Transverse colon (tissue), 4 donors: ENCODE data around the gene MYCBP2.

Source experiments
- EP300 ChIP-seq: sonication (generic); formaldehyde crosslinking; IDR thresholded peaks from one replicate; pipeline ENCODE4 v1.6.1; 2017; ENCODE audit warnings: antibody characterized with exemption, low read depth
- POLR2A ChIP-seq: fragments of 450-650 bp; IDR thresholded peaks from one replicate; pipeline ENCODE4 v1.6.1; 2016; ENCODE audit warnings: antibody characterized with exemption, mild to moderate bottlenecking, moderate library complexity
- POLR2AphosphoS5 ChIP-seq, 3 donors: sonication (generic); formaldehyde crosslinking; IDR thresholded peaks; one replicate each; pipeline ENCODE4 v1.6.1; 2016; ENCODE audit warnings: antibody characterized with exemption in 3 of 3
- TF ChIP-seq, protein P1 (sequence below), 5 experiments: fragments of 200-600 bp in 3 of 5; fragments of 450-650 bp in 2 of 5; sonication (generic) in 3 of 5; IDR thresholded peaks; 1 replicate in 2 of 5; 2 replicates in 3 of 5; pipeline ENCODE4 v1.5.1; 2016 to 2017; ENCODE audit warnings: antibody characterized with exemption in 5 of 5, inconsistent platforms in 3 of 5, mild to moderate bottlenecking in 2 of 5, moderate library complexity in 1 of 5

GRCh38 chr13:77290342-77290741 lies 36.6 kb downstream of the MYCBP2 start:
- TF ChIP-seq, protein P1, sequence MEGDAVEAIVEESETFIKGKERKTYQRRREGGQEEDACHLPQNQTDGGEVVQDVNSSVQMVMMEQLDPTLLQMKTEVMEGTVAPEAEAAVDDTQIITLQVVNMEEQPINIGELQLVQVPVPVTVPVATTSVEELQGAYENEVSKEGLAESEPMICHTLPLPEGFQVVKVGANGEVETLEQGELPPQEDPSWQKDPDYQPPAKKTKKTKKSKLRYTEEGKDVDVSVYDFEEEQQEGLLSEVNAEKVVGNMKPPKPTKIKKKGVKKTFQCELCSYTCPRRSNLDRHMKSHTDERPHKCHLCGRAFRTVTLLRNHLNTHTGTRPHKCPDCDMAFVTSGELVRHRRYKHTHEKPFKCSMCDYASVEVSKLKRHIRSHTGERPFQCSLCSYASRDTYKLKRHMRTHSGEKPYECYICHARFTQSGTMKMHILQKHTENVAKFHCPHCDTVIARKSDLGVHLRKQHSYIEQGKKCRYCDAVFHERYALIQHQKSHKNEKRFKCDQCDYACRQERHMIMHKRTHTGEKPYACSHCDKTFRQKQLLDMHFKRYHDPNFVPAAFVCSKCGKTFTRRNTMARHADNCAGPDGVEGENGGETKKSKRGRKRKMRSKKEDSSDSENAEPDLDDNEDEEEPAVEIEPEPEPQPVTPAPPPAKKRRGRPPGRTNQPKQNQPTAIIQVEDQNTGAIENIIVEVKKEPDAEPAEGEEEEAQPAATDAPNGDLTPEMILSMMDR (IDR thresholded peaks at IDR 0.05): no peak
- TF ChIP-seq POLR2A: no peak
- no peak for TF ChIP-seq POLR2AphosphoS5 (IDR thresholded peaks at IDR 0.05)
- TF ChIP-seq EP300: no peak
